Measurements from ENCODE around the gene S1PR3.

S1PR3 gene

GRCh38 chr9:88993327-88993726 is 2.1 kb downstream of the S1PR3 start:
- no peak for DNase-seq (ENCODE audit: low spot score)

GRCh38 chr9:88993871-88994460 is 2.7 kb downstream of the S1PR3 start:
- no peak for DNase-seq (ENCODE audit: low spot score)

GRCh38 chr9:88994469-88995199 is 3.4 kb downstream of the S1PR3 start:
- DNase-seq (ENCODE audit: low spot score) = no peak

GRCh38 chr9:88995200-88995577 is 3.9 kb downstream of the S1PR3 start:
- no peak for DNase-seq (ENCODE audit: low spot score)

GRCh38 chr9:88995627-88996026 is 4.4 kb downstream of the S1PR3 start:
- no peak for DNase-seq (ENCODE audit: low spot score)

GRCh38 chr9:88996046-88996920 is 5.0 kb downstream of the S1PR3 start:
- no peak for DNase-seq (ENCODE audit: low spot score)

GRCh38 chr9:88996921-88997235 is 5.6 kb downstream of the S1PR3 start:
- DNase-seq (ENCODE audit: low spot score) = no peak

GRCh38 chr9:88997646-88998045 is 6.4 kb downstream of the S1PR3 start:
- no peak for DNase-seq (ENCODE audit: low spot score)

- no peak for DNase-seq (ENCODE audit: low spot score)
These were observed 7.2 kb downstream of the S1PR3 start for GRCh38 chr9:88998503-88998902.

- no peak for DNase-seq (ENCODE audit: low spot score)
These were observed 7.6 kb downstream of the S1PR3 start for GRCh38 chr9:88998911-88999310.

GRCh38 chr9:89000371-89000781 is 9.1 kb downstream of the S1PR3 start:
- no peak for DNase-seq (ENCODE audit: low spot score)

- DNase-seq (ENCODE audit: low spot score) = peak; percentile 81
These were observed 10.0 kb downstream of the S1PR3 start for GRCh38 chr9:89000973-89001916.

- DNase-seq (ENCODE audit: low spot score) = no peak
These were observed 10.8 kb downstream of the S1PR3 start for GRCh38 chr9:89001917-89002540.

- no peak for DNase-seq (ENCODE audit: low spot score)
These were observed 11.7 kb downstream of the S1PR3 start for GRCh38 chr9:89002987-89003386.

GRCh38 chr9:89005323-89005722 is 14.1 kb downstream of the S1PR3 start:
- no peak for DNase-seq (ENCODE audit: low spot score)

GRCh38 chr9:89006267-89006666 is 15.0 kb downstream of the S1PR3 start:
- DNase-seq (ENCODE audit: low spot score) = no peak

- no peak for DNase-seq (ENCODE audit: low spot score)
These were observed 16.0 kb downstream of the S1PR3 start for GRCh38 chr9:89006996-89007967.

- no peak for DNase-seq (ENCODE audit: low spot score)
These were observed 16.9 kb downstream of the S1PR3 start for GRCh38 chr9:89008055-89008743.

- no peak for DNase-seq (ENCODE audit: low spot score)
These were observed 17.7 kb downstream of the S1PR3 start for GRCh38 chr9:89008744-89009545.

Data from D341Med (cell line).